K562 (cell line): Measurements from ENCODE around the gene KLHL14. TPM values are rescaled to one million over a fixed set of nuclear protein-coding genes. Genes with fewer than 3 reads are reported as not detected.

ENCODE experiments used
- ATAC-seq: fragments of 200-7000 bp; cut with Tn5 transposase; 3 replicates; pipeline ENCODE4 v1.9.1; 2020; ENCODE audit warnings: moderate library complexity
- BruUV-seq: library from RNA; stranded (reverse); fragments of 400-500 nt; replicated peaks from 2 replicates; lab custom pipeline; 2021; lab: Mats Ljungman, UMichigan
- CTCF ChIA-PET: fragments of 300-600 bp; formaldehyde crosslinking; extraction: SDS; loops from one replicate; lab custom pipeline; 2021; ENCODE audit warnings: low intra/inter-chr PET ratio; lab: Yijun Ruan, JAX
- POLR2A ChIA-PET: fragments of 300-600, 350-650 bp; sonication (Branson Sonifier 250); formaldehyde crosslinking; extraction: SDS; loops from one replicate; lab custom pipeline; 2021; ENCODE audit warnings: antibody characterized with exemption, inconsistent platforms; lab: Yijun Ruan, JAX
- DNase-seq, 4 experiments: peaks; one replicate each; pipeline versions ENCODE4 v3.0.0 to v3.0.0-alpha.2; 2011 to 2018; ENCODE audit warnings: low spot score in 3 of 4, mixed read lengths in 3 of 4; ENCODE audit errors: extremely low read depth in 1 of 4
- FAIRE-seq: peaks from 2 replicates; lab custom pipeline; 2011; peaks lifted over from hg19 to GRCh38; lab: Jason Lieb, UNC
- H2AFZ ChIP-seq: 2 replicates; pipeline ENCODE4 v1.6.0; 2011; ENCODE audit warnings: low read depth, low read length, control low read depth, inconsistent platforms
- H3K27ac ChIP-seq: fragments of 200-600 bp; 3 replicates; pipeline ENCODE4 v1.8.0; 2011; ENCODE audit warnings: low read depth, mild to moderate bottlenecking, control low read depth, inconsistent platforms, low read length, moderate library complexity, mixed read lengths; ENCODE audit errors: extremely low read depth
- H3K27me3 ChIP-seq, 2 experiments: fragments of 300-600 bp in 1 of 2; 2 replicates in 1 of 2; 3 replicates in 1 of 2; pipeline versions ENCODE4 v1.6.0 to v1.8.0; 2011; ENCODE audit warnings: inconsistent platforms in 2 of 2, low read length in 2 of 2, mild to moderate bottlenecking in 1 of 2, mixed read lengths in 1 of 2, moderate library complexity in 1 of 2; ENCODE audit not compliant: control insufficient read depth in 2 of 2, insufficient read depth in 2 of 2
- H3K36me3 ChIP-seq: fragments of 300-600 bp; 3 replicates; pipeline ENCODE4 v1.8.0; 2011; ENCODE audit warnings: mild to moderate bottlenecking, low read length, inconsistent platforms; ENCODE audit not compliant: control insufficient read depth, insufficient read depth
- H3K4me1 ChIP-seq, 2 experiments: fragments of 200-600 bp in 1 of 2; replicated peaks in 1 of 2; 2 replicates in 1 of 2; 3 replicates in 1 of 2; pipeline versions ENCODE4 v1.5.1 to v1.8.0; 2011; ENCODE audit warnings: inconsistent platforms in 2 of 2, low read length in 2 of 2, mild to moderate bottlenecking in 1 of 2, mixed read lengths in 1 of 2, moderate library complexity in 1 of 2; ENCODE audit not compliant: control insufficient read depth in 2 of 2, insufficient read depth in 2 of 2
- H3K4me2 ChIP-seq: 2 replicates; pipeline ENCODE4 v1.6.1; 2011; ENCODE audit warnings: low read length, control low read depth, inconsistent platforms, mixed read lengths; ENCODE audit not compliant: insufficient read depth
- H3K4me3 ChIP-seq: fragments of 200-600 bp; sonication (generic), shearing (Covaris generic); 2 replicates; pipeline ENCODE4 v1.5.1; 2016; ENCODE audit warnings: control low read depth, inconsistent platforms
- H3K79me2 ChIP-seq: fragments of 200-600 bp; 3 replicates; pipeline ENCODE4 v1.8.0; 2011; ENCODE audit warnings: low read length, inconsistent platforms; ENCODE audit not compliant: control insufficient read depth, insufficient read depth
- H3K9ac ChIP-seq, 2 experiments: 2 replicates each; pipeline versions ENCODE4 v1.6.0 to v1.6.1; 2011; ENCODE audit warnings: low read depth in 2 of 2, low read length in 2 of 2, control low read depth in 1 of 2, inconsistent platforms in 1 of 2, mild to moderate bottlenecking in 1 of 2, mixed read lengths in 1 of 2; ENCODE audit not compliant: insufficient read depth in 1 of 2
- H3K9me1 ChIP-seq: one replicate; pipeline ENCODE4 v1.6.0; 2011; ENCODE audit warnings: inconsistent platforms, mild to moderate bottlenecking, low read length, moderate library complexity; ENCODE audit not compliant: control insufficient read depth, insufficient read depth
- H3K9me3 ChIP-seq: replicated peaks from 2 replicates; pipeline ENCODE4 v1.5.1; 2011; ENCODE audit warnings: low read depth, low read length, inconsistent platforms; ENCODE audit not compliant: control insufficient read depth, insufficient read depth
- H4K20me1 ChIP-seq: replicated peaks from 2 replicates; pipeline ENCODE4 v1.6.1; 2011; ENCODE audit warnings: low read length, inconsistent platforms, mixed read lengths; ENCODE audit not compliant: control insufficient read depth, insufficient read depth
- GTF3C2 ChIP-seq: IDR thresholded peaks from 3 replicates; pipeline ENCODE4 v1.6.1; 2011; ENCODE audit warnings: borderline replicate concordance, mild to moderate bottlenecking, moderate library complexity; ENCODE audit not compliant: insufficient read length; ENCODE audit errors: extremely low read depth
- HINFP ChIP-seq: fragments of 450-650 bp; conservative IDR thresholded peaks from 2 replicates; pipeline ENCODE4 v1.6.1; 2016; ENCODE audit warnings: missing genetic modification characterization, low read depth, mild to moderate bottlenecking, control low read depth, missing compliant biosample characterization
- NCOA4 ChIP-seq: fragments of 450-650 bp; IDR thresholded peaks from 2 replicates; pipeline ENCODE4 v1.6.1; 2018; ENCODE audit warnings: mild to moderate bottlenecking; ENCODE audit not compliant: partially characterized antibody
- PML ChIP-seq: IDR thresholded peaks from 2 replicates; pipeline ENCODE4 v1.6.1; 2012; ENCODE audit warnings: low read length, inconsistent platforms
- WGBS: fragments of 100-300 bp; shearing (Covaris generic); methylation state at CpG from one replicate; pipeline ENCODE4 v1.1.6; 2016; ENCODE audit warnings: low coverage, mixed read lengths; ENCODE audit not compliant: insufficient coverage; ENCODE audit errors: missing lambda C conversion rate; 5-methylcytosine and 5-hydroxymethylcytosine counted together
- in situ Hi-C: fragments of 300-500 bp; cut with MboI; formaldehyde crosslinking; loops from 4 replicates; pipeline ENCODE4 v1.15.0; 2018; ENCODE audit warnings: inconsistent platforms, mixed read lengths
- intact Hi-C: fragments of 100-400 bp; cut with micrococcal nuclease; formaldehyde crosslinking; loops from 2 replicates; pipeline ENCODE4 v1.14.2; 2022
- polyA plus RNA-seq, 8 experiments: library from polyadenylated mRNA; depleted of rRNA in 4 of 8; stranded (reverse) in 5 of 8; unstranded in 3 of 8; fragments of >200 nt; fragmentation: Nextera tagmentation in 2 of 8; fragmentation: Illumina TruSeq in 1 of 8; extraction: Ambion mirVana in 2 of 8; extraction: Trizol in 1 of 8; gene quantifications; 2 replicates each; pipeline versions ENCODE4 v1.2.1 to v1.2.3, GENCODE V29; 2011 to 2014; ENCODE audit warnings: inconsistent platforms in 1 of 8, missing spikeins in 1 of 8
- total RNA-seq, 7 experiments: library from RNA; depleted of rRNA in 6 of 7; stranded (reverse); fragments of >200 nt in 6 of 7; fragmentation: Illumina TruSeq in 2 of 7; extraction: Trizol in 2 of 7; gene quantifications; 2 replicates each; pipeline versions ENCODE4 v1.2.1 to v1.2.3, GENCODE V29; 2011 to 2021; ENCODE audit warnings: low replicate concordance in 1 of 7

KLHL14 gene
- total and polyA plus RNA-seq, 9 of the 15 experiments (the other 6 are each of a cell fraction or from before 2014, with no cell fraction given), result not detected

GRCh38 chr18:32801228-32801627 is 28.4 kb upstream of the KLHL14 start:
- H3K27me3 ChIP-seq, result no peaks in the 10 kb centered on the region
- TF ChIP-seq HINFP, result no peak
- no peak for TF ChIP-seq NCOA4
- no peak for TF ChIP-seq PML
- no peak for TF ChIP-seq GTF3C2
- intact Hi-C loops, result no loop called here
- ChIA-PET CTCF (no interaction called here), POLR2A (interaction anchor here (0.7 kb wide), 1 partner anchor 618 kb away, joined by 4 read pairs; no protein-coding TSS in a partner anchor)
- H2AFZ ChIP-seq, result no peak overlapping the region
- H3K36me3 ChIP-seq, result no peaks in the 10 kb centered on the region
- no peak overlapping the region for H3K4me3 ChIP-seq
- DNase-seq (no peak), ATAC-seq (no peak), FAIRE-seq (no peak)
- no peaks in the 10 kb centered on the region for H3K9me1 ChIP-seq
- H3K4me1 ChIP-seq, result no peaks in the 10 kb centered on the region
- no peak overlapping the region for H3K4me2 ChIP-seq
- 0% methylated on average over 1 of the region's 1 CpG for WGBS
- in situ Hi-C loops, result no loop called here
- peaks cover 4% of the 10 kb centered on the region; the same call in 1 of the 2 replicates for H3K9me3 ChIP-seq
- no peaks in the 10 kb centered on the region for H3K79me2 ChIP-seq
- H3K9ac ChIP-seq, result no peak overlapping the region
- no TSS peak for BruUV-seq
- H4K20me1 ChIP-seq, result no peaks in the 10 kb centered on the region
- no peak overlapping the region for H3K27ac ChIP-seq
